HFFc6 (cell line): ENCODE data around the gene LRRC15. TPM values are rescaled to one million over a fixed set of nuclear protein-coding genes. Genes with fewer than 3 reads are reported as not detected.

Experiments
- DNase-seq: peaks from one replicate; pipeline ENCODE4 v3.0.0-alpha.2; 2018
- H3K27ac Mint-ChIP-seq: 2 replicates; pipeline ENCODE4 v1.8.0; 2020; ENCODE audit warnings: mild to moderate bottlenecking, mixed read lengths
- H3K27me3 Mint-ChIP-seq: 2 replicates; pipeline ENCODE4 v1.8.0; 2021; ENCODE audit warnings: mild to moderate bottlenecking, moderate library complexity, mixed read lengths; ENCODE audit not compliant: insufficient read depth
- H3K36me3 Mint-ChIP-seq: 2 replicates; pipeline ENCODE4 v1.8.0; 2021; ENCODE audit warnings: low read depth, mixed read lengths
- H3K4me1 Mint-ChIP-seq: 2 replicates; pipeline ENCODE4 v1.8.0; 2020; ENCODE audit warnings: low read depth, mixed read lengths
- H3K4me3 Mint-ChIP-seq: 2 replicates; pipeline ENCODE4 v1.8.0; 2020; ENCODE audit warnings: mild to moderate bottlenecking, moderate library complexity, mixed read lengths
- H3K9me3 Mint-ChIP-seq: 2 replicates; pipeline ENCODE4 v1.8.0; 2020; ENCODE audit warnings: mild to moderate bottlenecking, mixed read lengths
- total RNA-seq, 6 experiments: library from RNA; stranded (reverse); fragmentation: NEBNext Ultra II Directional; extraction: Animal tissue kit (Norgen Biotek cat#: 25700); gene quantifications; 2 replicates in 1 of 6; 3 replicates in 5 of 6; pipeline ENCODE4 v1.2.3, GENCODE V29; 2021
- TF ChIP-seq, protein P1 (sequence below): fragments of 200-600 bp; sonication (generic); IDR thresholded peaks from 2 replicates; pipeline ENCODE4 v1.5.0; 2021; ENCODE audit warnings: antibody characterized with exemption, mild to moderate bottlenecking

Gene LRRC15
- total RNA-seq, 6 experiments from 2014 or later = 130 to 211 (median 176) TPM

DNA sequence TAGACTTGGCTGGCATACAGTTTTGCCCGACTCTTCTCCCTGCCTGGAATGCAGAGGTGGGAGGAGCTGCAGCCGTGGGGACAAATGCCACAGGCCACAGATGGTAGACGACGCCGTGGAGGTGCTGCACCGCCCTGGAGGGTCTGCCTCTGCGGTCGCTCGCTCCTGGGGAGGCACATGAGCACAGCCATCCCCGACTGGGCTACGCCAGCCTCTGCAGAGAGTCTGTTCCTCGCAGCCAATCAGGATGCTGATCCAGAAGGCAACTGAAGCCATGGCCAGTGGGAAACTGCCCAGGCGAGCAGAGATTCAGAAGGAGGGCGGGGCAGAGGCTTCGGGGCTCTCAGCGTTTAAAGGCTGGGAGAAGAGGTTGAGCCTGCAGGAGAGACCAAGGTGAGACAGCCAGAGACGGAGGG is 11.9 kb upstream of the LRRC15 start:
- H3K27ac Mint-ChIP-seq = no peak overlapping the region
- TF ChIP-seq, protein P1, sequence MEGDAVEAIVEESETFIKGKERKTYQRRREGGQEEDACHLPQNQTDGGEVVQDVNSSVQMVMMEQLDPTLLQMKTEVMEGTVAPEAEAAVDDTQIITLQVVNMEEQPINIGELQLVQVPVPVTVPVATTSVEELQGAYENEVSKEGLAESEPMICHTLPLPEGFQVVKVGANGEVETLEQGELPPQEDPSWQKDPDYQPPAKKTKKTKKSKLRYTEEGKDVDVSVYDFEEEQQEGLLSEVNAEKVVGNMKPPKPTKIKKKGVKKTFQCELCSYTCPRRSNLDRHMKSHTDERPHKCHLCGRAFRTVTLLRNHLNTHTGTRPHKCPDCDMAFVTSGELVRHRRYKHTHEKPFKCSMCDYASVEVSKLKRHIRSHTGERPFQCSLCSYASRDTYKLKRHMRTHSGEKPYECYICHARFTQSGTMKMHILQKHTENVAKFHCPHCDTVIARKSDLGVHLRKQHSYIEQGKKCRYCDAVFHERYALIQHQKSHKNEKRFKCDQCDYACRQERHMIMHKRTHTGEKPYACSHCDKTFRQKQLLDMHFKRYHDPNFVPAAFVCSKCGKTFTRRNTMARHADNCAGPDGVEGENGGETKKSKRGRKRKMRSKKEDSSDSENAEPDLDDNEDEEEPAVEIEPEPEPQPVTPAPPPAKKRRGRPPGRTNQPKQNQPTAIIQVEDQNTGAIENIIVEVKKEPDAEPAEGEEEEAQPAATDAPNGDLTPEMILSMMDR = no peak
- H3K27me3 Mint-ChIP-seq = peaks cover 11% of the 10 kb centered on the region
- H3K4me3 Mint-ChIP-seq = no peak overlapping the region
- no peaks in the 10 kb centered on the region for H3K9me3 Mint-ChIP-seq
- H3K4me1 Mint-ChIP-seq = peaks cover 13% of the 10 kb centered on the region
- no peak for DNase-seq
- no peaks in the 10 kb centered on the region for H3K36me3 Mint-ChIP-seq

GRCh38 chr3:194380326-194380725 is 10.8 kb upstream of the LRRC15 start:
- Mint-ChIP-seq H3K27ac (no peak overlapping the region), H3K36me3 (no peaks in the 10 kb centered on the region), H3K9me3 (no peaks in the 10 kb centered on the region), H3K4me3 (no peak overlapping the region), H3K27me3 (peaks cover 11% of the 10 kb centered on the region), H3K4me1 (peaks cover 24% of the 10 kb centered on the region)
- TF ChIP-seq, protein P1 = no peak
- DNase-seq = no peak

DNA sequence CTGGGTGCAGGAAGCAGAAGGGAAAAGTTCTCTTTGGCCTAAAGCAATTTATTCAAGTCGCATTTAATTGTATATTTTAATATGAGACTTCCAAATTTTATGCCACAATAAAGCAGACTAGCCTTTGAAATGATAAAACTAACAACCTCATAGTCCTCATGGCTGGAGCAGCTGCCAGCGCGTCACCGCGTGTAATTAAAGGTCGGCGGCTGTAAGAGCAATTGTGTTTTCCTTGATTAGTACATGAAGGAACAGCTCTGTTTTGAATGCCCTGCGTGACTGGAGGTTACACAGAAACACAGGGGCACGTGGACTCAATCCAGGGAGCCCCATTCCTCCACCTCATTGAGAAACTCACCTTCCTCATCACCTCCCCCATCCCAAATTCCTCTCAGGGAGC is 10.1 kb upstream of the LRRC15 start:
- Mint-ChIP-seq H3K4me3 (no peak overlapping the region), H3K27ac (no peak overlapping the region), H3K4me1 (peaks cover 28% of the 10 kb centered on the region), H3K9me3 (no peaks in the 10 kb centered on the region), H3K36me3 (no peaks in the 10 kb centered on the region), H3K27me3 (peaks cover 10% of the 10 kb centered on the region)
- TF ChIP-seq, protein P1 = no peak
- no peak for DNase-seq

DNA sequence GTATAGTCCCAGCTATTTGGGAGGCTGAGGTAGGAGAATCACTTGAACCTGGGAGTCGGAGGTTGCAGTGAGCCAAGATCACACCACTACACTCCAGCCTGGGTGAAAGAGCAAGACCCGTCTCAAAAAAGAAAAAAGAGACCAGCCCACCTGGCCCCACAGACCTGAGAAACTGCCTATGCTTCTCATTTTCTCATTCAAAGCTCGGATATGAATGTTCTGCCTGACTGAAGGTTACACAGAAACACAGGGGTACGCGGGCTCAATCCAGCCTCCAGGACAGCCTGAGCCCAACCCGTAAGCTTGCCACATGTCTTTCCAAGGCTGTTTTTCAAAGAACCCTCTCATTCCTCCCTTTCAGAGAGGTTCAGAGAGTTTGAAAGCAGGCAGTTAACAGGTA is 9.7 kb upstream of the LRRC15 start:
- H3K27ac Mint-ChIP-seq = no peak overlapping the region
- H3K4me1 Mint-ChIP-seq = peaks cover 28% of the 10 kb centered on the region
- H3K36me3 Mint-ChIP-seq = no peaks in the 10 kb centered on the region
- peaks cover 10% of the 10 kb centered on the region for H3K27me3 Mint-ChIP-seq
- H3K9me3 Mint-ChIP-seq = no peaks in the 10 kb centered on the region
- H3K4me3 Mint-ChIP-seq = no peak overlapping the region
- TF ChIP-seq, protein P1 = no peak
- DNase-seq = no peak

GRCh38 chr3:194377708-194378107 is 8.2 kb upstream of the LRRC15 start:
- Mint-ChIP-seq H3K27me3 (peaks cover 3% of the 10 kb centered on the region), H3K4me3 (no peak overlapping the region)

More at GRCh38 chr3:194377708-194378107, 8.2 kb upstream of the LRRC15 start:
- Mint-ChIP-seq H3K4me1 (peaks cover 28% of the 10 kb centered on the region), H3K36me3 (no peaks in the 10 kb centered on the region), H3K27ac (no peak overlapping the region), H3K9me3 (no peaks in the 10 kb centered on the region)
- no peak for DNase-seq
- TF ChIP-seq, protein P1 = no peak
